Heart left ventricle (tissue), 16 donors: Measurements from ENCODE around the gene ENDOU. TPM values are rescaled to one million over a fixed set of nuclear protein-coding genes. Genes with fewer than 3 reads are reported as not detected.

ENCODE experiments used
- ATAC-seq, 4 donors: fragments of 200-7000 bp; cut with Tn5 transposase; one replicate each; pipeline ENCODE4 v1.9.1; 2020 to 2022; ENCODE audit warnings: moderate library complexity in 4 of 4, mild to moderate bottlenecking in 3 of 4, moderate number of reproducible peaks in 1 of 4
- DNase-seq, 5 donors: peaks; one replicate each; pipeline ENCODE4 v3.0.0-alpha.2; 2020
- H3K27ac ChIP-seq, 12 donors: fragments of 200-600 bp; sonication (generic) in 4 of 12; one replicate each; pipeline versions ENCODE4 v1.5.0 to v1.8.0; 2016 to 2022; ENCODE audit warnings: mild to moderate bottlenecking in 2 of 12
- H3K27me3 ChIP-seq, 9 donors: fragments of 200-600 bp; sonication (generic) in 2 of 9; one replicate each; pipeline versions ENCODE4 v1.5.1 to v1.8.0; 2016 to 2022; ENCODE audit warnings: mild to moderate bottlenecking in 3 of 9
- H3K36me3 ChIP-seq, 9 donors: fragments of 200-600 bp; sonication (generic) in 2 of 9; one replicate each; pipeline versions ENCODE4 v1.5.0 to v1.8.0; 2018 to 2022; ENCODE audit warnings: mild to moderate bottlenecking in 2 of 9
- H3K4me1 ChIP-seq, 12 donors: fragments of 200-600 bp; sonication (generic) in 4 of 12; one replicate each; pipeline versions ENCODE4 v1.5.0 to v1.8.0; 2016 to 2022; ENCODE audit warnings: mild to moderate bottlenecking in 3 of 12
- H3K4me3 ChIP-seq, 12 donors: fragments of 200-600 bp; sonication (generic) in 4 of 12; one replicate each; pipeline versions ENCODE4 v1.5.0 to v1.8.0; 2017 to 2022; ENCODE audit warnings: mild to moderate bottlenecking in 9 of 12, moderate library complexity in 4 of 12
- H3K9me3 ChIP-seq, 12 donors: fragments of 200-600 bp; sonication (generic) in 4 of 12; one replicate each; pipeline versions ENCODE4 v1.5.0 to v1.8.0; 2016 to 2022; ENCODE audit warnings: mild to moderate bottlenecking in 1 of 12
- CTCF ChIP-seq, 12 donors: fragments of 200-600 bp; sonication (generic) in 4 of 12; IDR thresholded peaks; one replicate each; pipeline versions ENCODE4 v1.5.0 to v1.8.0; 2018 to 2022; ENCODE audit warnings: antibody characterized with exemption in 12 of 12, mild to moderate bottlenecking in 5 of 12
- POLR2A ChIP-seq, 2 donors: fragments of 450-650 bp; IDR thresholded peaks; one replicate each; pipeline ENCODE4 v1.6.1; 2017; ENCODE audit warnings: antibody characterized with exemption in 2 of 2, mild to moderate bottlenecking in 2 of 2, moderate library complexity in 2 of 2
- WGBS, 4 donors: extraction: QIAGEN DNeasy Blood & Tissue Kit in 2 of 4; methylation state at CpG; one replicate each; pipeline versions ENCODE4 v1.1.5 to v1.1.7; 2013 to 2018; 5-methylcytosine and 5-hydroxymethylcytosine counted together
- intact Hi-C, 10 donors: fragments of 100-400 bp; cut with DNase I; formaldehyde crosslinking; loops; one replicate each; pipeline versions ENCODE4 v1.11.1 to v1.14.2; 2022
- polyA plus RNA-seq, 2 donors: library from polyadenylated mRNA; stranded (reverse); fragments of 200-250 nt; gene quantifications; one replicate each; pipeline ENCODE4 v1.2.3, GENCODE V29; 2013
- total RNA-seq, 9 donors: library from RNA; depleted of rRNA in 2 of 9; stranded (reverse); fragments of >200 nt in 2 of 9; fragmentation: NEBNext Ultra II Directional in 3 of 9; extraction: Animal tissue kit (Norgen Biotek cat#: 25700) in 3 of 9; gene quantifications; one replicate each; pipeline versions ENCODE4 v1.1.0 to v1.2.4, GENCODE V29; 2016 to 2023
- donor health status: ischemic (EF 13 %, LVEDD 7.1; RV severe dilation, severe dysfunction).
- donor health status: healthy with polysubstance abuse.
- donor health status: DM: no; HTN: yes; CAD: no.
- donor health status: DM: no; HTN: no; CAD: no.
- donor health status: ischemic (EF 25% LVEDD 6.9; RV normal size, moderate dysfunction).
- donor health status: ischemic (EF 25% LVEDD 5.7; RV mildly dilated, moderate dysfunction).
- donor health status: healthy.
- donor health status: DM: yes; HTN: yes; CAD: no.
- donor health status: ischemic (EF 35%, LVEDD 5.7; RV mildly dilated, moderate dysfunction).
- donor health status: nonischemic (EF 11% LVEDD 7.7; RV severe dilation, severe dysfunction).
- donor health status: DM: yes; HTN: yes; CAD: no.
- donor health status: PGD.
- donor health status: ischemic (EF 29% LVEDD 5.4; RV normal size, mild dysfunction).
- donor health status: nonischemic (EF 23%, LVEDD 6.1; RV moderate dilation, normal function).

ENDOU gene
- total and polyA plus RNA-seq, 11 donors, result 0.08 to 2.5 (median 0.27) TPM; not detected in 4

DNA sequence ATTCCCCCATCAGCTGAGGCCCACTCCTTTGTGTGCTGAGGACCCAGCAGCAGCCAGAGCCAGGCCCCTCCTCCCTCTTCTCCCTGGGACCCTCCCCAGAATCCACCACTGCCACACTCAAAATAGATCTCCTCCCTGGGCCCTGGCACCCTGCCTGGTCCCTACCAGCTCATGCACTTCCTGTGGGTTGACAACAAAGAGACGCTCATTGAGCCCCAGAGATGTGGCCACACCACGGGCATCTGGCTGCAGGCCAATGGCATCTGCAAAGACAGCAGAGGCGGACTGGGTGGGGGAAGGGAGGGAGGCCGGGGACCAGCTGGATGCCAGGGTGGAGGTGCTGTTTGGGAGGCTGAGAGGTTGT is 16.0 kb upstream of the ENDOU start:
- Histone ChIP-seq H3K27ac (peak overlapping the region in 11 of 12 donors; percentile 44 to 86 (median 72)), H3K4me1 (peaks cover 23 to 79% (median 50%) of the 10 kb centered on the region in 12 donors), H3K4me3 (no peak overlapping the region), H3K9me3 (no peaks in the 10 kb centered on the region), H3K36me3 (peaks cover 0 to 8% (median 0%) of the 10 kb centered on the region in 9 donors), H3K27me3 (no peaks in the 10 kb centered on the region)
- peak in 1 of 4 donors; percentile 4 for ATAC-seq
- 15 to 28% (median 19%) methylated on average over 3 to 4 of the region's 4 CpGs for WGBS, 4 donors
- DNase-seq, result peak; percentile 78 to 92 (median 85)
- TF ChIP-seq POLR2A (IDR thresholded peaks at IDR 0.05), result no peak
- TF ChIP-seq CTCF (IDR thresholded peaks at IDR 0.05), result no peak
- intact Hi-C loops, result loop anchor here in 1 of 10 donors (2.0 kb wide), 1 partner anchor 17 kb away; the partner anchor contains the start of gene RAPGEF3

GRCh38 chr12:47740606-47741339 is 15.5 kb upstream of the ENDOU start:
- Histone ChIP-seq H3K27ac (peak overlapping the region; percentile 21 to 86 (median 72)), H3K36me3 (peaks cover 0 to 3% (median 0%) of the 10 kb centered on the region in 9 donors), H3K27me3 (no peaks in the 10 kb centered on the region), H3K4me1 (peaks cover 29 to 79% (median 55%) of the 10 kb centered on the region in 12 donors), H3K4me3 (no peak overlapping the region), H3K9me3 (no peaks in the 10 kb centered on the region)
- ATAC-seq, result no peak
- intact Hi-C loops, result loop anchor here in 1 of 10 donors (2.0 kb wide), 1 partner anchor 18 kb away; the partner anchor contains the start of gene RAPGEF3
- no peak for DNase-seq
- 70 to 81% (median 71%) methylated on average over 13 to 21 of the region's 21 CpGs for WGBS, 4 donors
- TF ChIP-seq POLR2A (IDR thresholded peaks at IDR 0.05) (no peak), CTCF (IDR thresholded peaks at IDR 0.05) (no peak)

DNA sequence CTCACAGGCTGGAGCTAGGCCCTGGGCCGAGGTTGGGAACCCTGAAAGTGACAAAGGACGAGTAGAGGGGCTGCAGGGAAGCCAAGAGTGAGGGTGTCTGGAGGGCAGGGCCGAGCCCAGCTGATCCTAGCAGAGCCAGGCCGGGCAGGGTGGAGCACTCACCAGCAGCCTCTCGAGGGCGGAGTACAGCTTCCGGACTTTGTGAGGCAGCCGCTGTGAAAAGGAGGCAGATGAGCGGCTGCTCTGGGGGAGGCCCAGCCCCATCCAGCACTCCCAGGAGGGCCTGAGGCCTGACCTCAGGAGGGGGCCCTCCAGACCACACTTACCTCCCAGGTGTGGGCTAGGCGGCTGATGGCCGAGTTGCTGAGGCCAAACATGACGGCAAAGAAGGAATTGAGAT is 14.7 kb upstream of the ENDOU start:
- no peak overlapping the region for H3K4me3 ChIP-seq
- peak overlapping the region in 11 of 12 donors; percentile 44 to 86 (median 73) for H3K27ac ChIP-seq
- 56 to 70% (median 59%) methylated on average over 9 to 12 of the region's 12 CpGs for WGBS, 4 donors
- no peaks in the 10 kb centered on the region for H3K36me3 ChIP-seq
- H3K9me3 ChIP-seq, result no peaks in the 10 kb centered on the region
- H3K4me1 ChIP-seq, result peaks cover 31 to 79% (median 63%) of the 10 kb centered on the region in 12 donors
- DNase-seq, result peak; percentile 62 to 77 (median 72)
- no peaks in the 10 kb centered on the region for H3K27me3 ChIP-seq
- TF ChIP-seq POLR2A (IDR thresholded peaks at IDR 0.05) (no peak), CTCF (IDR thresholded peaks at IDR 0.05) (no peak)
- ATAC-seq, result peak in 3 of 4 donors; percentile 3 to 55 (median 7)
- intact Hi-C loops, result loop anchor here in 1 of 10 donors (2.0 kb wide), 1 partner anchor 19 kb away; the partner anchor contains the start of gene RAPGEF3

GRCh38 chr12:47739297-47739696 is 14.0 kb upstream of the ENDOU start:
- H3K27me3 ChIP-seq, result no peaks in the 10 kb centered on the region
- 87 to 94% (median 90%) methylated on average over 3 of the region's 3 CpGs for WGBS, 4 donors
- peaks cover 34 to 85% (median 69%) of the 10 kb centered on the region in 12 donors for H3K4me1 ChIP-seq
- DNase-seq (peak in 2 of 5 donors; percentile 15 to 29), ATAC-seq (no peak)
- TF ChIP-seq CTCF (IDR thresholded peaks at IDR 0.05), result no peak
- TF ChIP-seq POLR2A (IDR thresholded peaks at IDR 0.05), result no peak
- H3K4me3 ChIP-seq, result no peak overlapping the region
- H3K27ac ChIP-seq, result peak overlapping the region in 11 of 12 donors; percentile 30 to 86 (median 73)
- H3K9me3 ChIP-seq, result no peaks in the 10 kb centered on the region
- intact Hi-C loops, result no loop called here
- no peaks in the 10 kb centered on the region for H3K36me3 ChIP-seq
